GM12878 (cell line): ENCODE data around the gene SCTR. TPM values are rescaled to one million over a fixed set of nuclear protein-coding genes. Genes with fewer than 3 reads are reported as not detected.

ENCODE experiments used
- ATF3 ChIP-seq: IDR thresholded peaks from 2 replicates; pipeline ENCODE4 v1.6.1; 2011; ENCODE audit warnings: low read depth, mild to moderate bottlenecking, low read length, moderate library complexity, borderline replicate concordance; ENCODE audit errors: extremely low read depth
- ATF7 ChIP-seq: fragments of 450-650 bp; IDR thresholded peaks from 2 replicates; pipeline ENCODE4 v1.6.1; 2016; ENCODE audit warnings: low read depth, mild to moderate bottlenecking
- CHD4 ChIP-seq: fragments of 200-600 bp; sonication (generic); IDR thresholded peaks from 2 replicates; pipeline ENCODE4 v1.6.1; 2016; ENCODE audit warnings: mild to moderate bottlenecking
- JUNB ChIP-seq: IDR thresholded peaks from 2 replicates; pipeline ENCODE4 v1.6.1; 2016; ENCODE audit warnings: antibody characterized with exemption, mild to moderate bottlenecking
- MTA2 ChIP-seq: fragments of 450-650 bp; IDR thresholded peaks from 2 replicates; pipeline ENCODE4 v1.6.1; 2016; ENCODE audit warnings: low read depth, mild to moderate bottlenecking, moderate library complexity
- NR2F1 ChIP-seq: fragments of 450-650 bp; conservative IDR thresholded peaks from 2 replicates; pipeline ENCODE4 v1.6.1; 2017; ENCODE audit warnings: mild to moderate bottlenecking
- PML ChIP-seq: IDR thresholded peaks from 2 replicates; pipeline ENCODE4 v1.6.1; 2012; ENCODE audit warnings: low read length, inconsistent platforms
- POLR2AphosphoS5 ChIP-seq: IDR thresholded peaks from 2 replicates; pipeline ENCODE4 v1.6.1; 2011; ENCODE audit warnings: mild to moderate bottlenecking, low read length, inconsistent platforms
- SMARCA5 ChIP-seq: fragments of 450-650 bp; IDR thresholded peaks from 2 replicates; pipeline ENCODE4 v1.6.1; 2017; ENCODE audit warnings: mild to moderate bottlenecking
- SUPT20H ChIP-seq: IDR thresholded peaks from 2 replicates; pipeline ENCODE4 v1.6.1; 2011; ENCODE audit warnings: low read depth, mild to moderate bottlenecking, low read length, moderate library complexity, borderline replicate concordance; ENCODE audit not compliant: control insufficient read depth
- TARDBP ChIP-seq: IDR thresholded peaks from 2 replicates; pipeline ENCODE4 v1.6.1; 2016; ENCODE audit warnings: borderline replicate concordance
- ZNF592 ChIP-seq: fragments of 450-650 bp; IDR thresholded peaks from 2 replicates; pipeline ENCODE4 v1.6.1; 2017; ENCODE audit warnings: mild to moderate bottlenecking, moderate library complexity
- polyA plus RNA-seq, 11 experiments: library from polyadenylated mRNA; depleted of rRNA in 4 of 11; unstranded in 6 of 11; stranded (reverse) in 5 of 11; fragments of >200 nt; fragmentation: Nextera tagmentation in 4 of 11; fragmentation: Illumina TruSeq in 1 of 11; extraction: Ambion mirVana in 4 of 11; extraction: Trizol in 1 of 11; gene quantifications; 1 replicate in 1 of 11; 2 replicates in 10 of 11; pipeline versions ENCODE4 v1.2.1 to v1.2.3, GENCODE V29; 2011 to 2016; ENCODE audit warnings: inconsistent platforms in 2 of 11, missing spikeins in 2 of 11, low read depth in 1 of 11
- total RNA-seq, 4 experiments: library from RNA; depleted of rRNA in 3 of 4; stranded (reverse); fragments of >200 nt in 3 of 4; fragmentation: Illumina TruSeq in 1 of 4; extraction: Trizol in 1 of 4; gene quantifications; 2 replicates each; pipeline versions ENCODE4 v1.2.1 to v1.2.3, GENCODE V29; 2013 to 2021

The SCTR gene
- total and polyA plus RNA-seq, 10 of the 15 experiments (the other 5 are each of a cell fraction or from before 2014, with no cell fraction given) = 0.26 TPM; not detected in 9

- TF ChIP-seq ZNF592 (no peak), CHD4 (no peak), PML (no peak), SMARCA5 (no peak), JUNB (no peak), SUPT20H (no peak), ATF7 (no peak), MTA2 (no peak), ATF3 (no peak), POLR2AphosphoS5 (no peak), NR2F1 (no peak), TARDBP (no peak)
These were observed 3.4 kb downstream of the SCTR start (continued) for GRCh38 chr2:119520696-119521432.
